H1 (cell line): ENCODE data around the gene RPRM. TPM values are rescaled to one million over a fixed set of nuclear protein-coding genes. Genes with fewer than 3 reads are reported as not detected.

Source experiments
- ASH2L ChIP-seq: fragments of 200-600, 300-600 bp; sonication (generic); IDR thresholded peaks from one replicate; pipeline ENCODE4 v1.7.1; 2017; ENCODE audit warnings: low read length
- ATF3 ChIP-seq: IDR thresholded peaks from 2 replicates; pipeline ENCODE4 v1.6.1; 2011; ENCODE audit warnings: low read depth, mild to moderate bottlenecking, low read length; ENCODE audit not compliant: insufficient read depth
- BACH1 ChIP-seq: IDR thresholded peaks from 2 replicates; pipeline ENCODE4 v1.6.1; 2012; ENCODE audit warnings: low read length, improper control_type of control experiment
- BRCA1 ChIP-seq: IDR thresholded peaks from 2 replicates; pipeline ENCODE4 v1.6.1; 2012; ENCODE audit warnings: low read depth, low read length, improper control_type of control experiment
- CEBPB ChIP-seq: IDR thresholded peaks from 2 replicates; pipeline ENCODE4 v1.6.1; 2012; ENCODE audit warnings: low read depth, low read length
- CHD7 ChIP-seq: fragments of 300-600 bp; sonication (generic); IDR thresholded peaks from 2 replicates; pipeline ENCODE4 v1.7.1; 2012; ENCODE audit warnings: low read length, moderate library complexity, mild to moderate bottlenecking, inconsistent platforms; ENCODE audit not compliant: insufficient replicate concordance
- KDM1A ChIP-seq: fragments of 200-600, 300-600 bp; sonication (generic); IDR thresholded peaks from 2 replicates; pipeline ENCODE4 v1.7.1; 2016; ENCODE audit warnings: mild to moderate bottlenecking, low read length, borderline replicate concordance
- SIRT6 ChIP-seq: IDR thresholded peaks from one replicate; pipeline ENCODE4 v1.7.1; 2012; ENCODE audit warnings: low read length, inconsistent platforms
- SIX5 ChIP-seq: IDR thresholded peaks from 2 replicates; pipeline ENCODE4 v1.6.1; 2011; ENCODE audit warnings: mild to moderate bottlenecking, low read depth, low read length
- SP4 ChIP-seq: IDR thresholded peaks from 2 replicates; pipeline ENCODE4 v1.6.1; 2012; ENCODE audit warnings: low read length, inconsistent platforms
- SRF ChIP-seq: IDR thresholded peaks from 2 replicates; pipeline ENCODE4 v1.6.1; 2011; ENCODE audit warnings: mild to moderate bottlenecking, low read depth, low read length, moderate library complexity
- TAF1 ChIP-seq: IDR thresholded peaks from 2 replicates; pipeline ENCODE4 v1.6.1; 2011; ENCODE audit warnings: mild to moderate bottlenecking, low read depth, low read length
- TBP ChIP-seq: IDR thresholded peaks from 2 replicates; pipeline ENCODE4 v1.6.1; 2011; ENCODE audit warnings: low read depth, low read length, improper control_type of control experiment
- TCF12 ChIP-seq: IDR thresholded peaks from 2 replicates; pipeline ENCODE4 v1.6.1; 2011; ENCODE audit warnings: low read depth, mild to moderate bottlenecking, low read length
- polyA plus RNA-seq, 7 experiments: library from polyadenylated mRNA; depleted of rRNA in 3 of 7; stranded (reverse) in 5 of 7; unstranded in 2 of 7; fragments of >200 nt in 5 of 7; fragments of 200-250 nt in 2 of 7; gene quantifications; 1 replicate in 5 of 7; 2 replicates in 1 of 7; 4 replicates in 1 of 7; pipeline versions ENCODE4 v1.2.1 to v1.2.3, GENCODE V29; 2011 to 2013; ENCODE audit warnings: missing spikeins in 2 of 7, mixed read lengths in 2 of 7
- total RNA-seq: library from RNA; stranded (reverse); fragmentation: NEBNext Ultra II Directional; extraction: Animal tissue kit (Norgen Biotek cat#: 25700); gene quantifications from 2 replicates; pipeline ENCODE4 v1.2.1, GENCODE V29; 2021

The RPRM gene
- total and polyA plus RNA-seq, 2 of the 8 experiments (the other 6 are each of a cell fraction or from before 2014, with no cell fraction given): 11.0 to 16.3 TPM

DNA sequence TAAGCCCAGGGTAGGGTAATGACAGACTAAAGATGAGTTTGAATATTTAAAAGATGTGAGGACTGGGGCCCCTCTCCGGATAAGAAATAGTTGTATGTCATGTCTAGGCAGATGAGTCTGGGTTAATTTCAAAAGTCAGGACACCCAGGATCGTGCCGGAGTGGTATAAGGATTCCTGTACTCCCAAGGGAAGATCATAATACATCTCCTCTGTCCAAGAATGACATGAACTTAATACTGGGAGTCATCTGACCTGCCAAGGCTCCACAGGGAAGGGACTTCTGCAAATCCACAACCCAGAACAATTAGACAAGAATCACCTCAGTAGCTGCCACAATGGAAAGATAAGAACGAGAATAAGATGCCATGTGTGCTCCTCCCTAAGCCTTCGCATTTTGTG lies 17.1 kb downstream of the RPRM start (continued):
- TF ChIP-seq CHD7 (no peak), TBP (no peak), SIX5 (no peak), BRCA1 (no peak), TAF1 (no peak), SIRT6 (no peak), KDM1A (no peak), SP4 (no peak), ASH2L (no peak), BACH1 (no peak), TCF12 (no peak), SRF (no peak), ATF3 (no peak), CEBPB (no peak)
